Neural cell (in vitro differentiated cells): ENCODE results near the gene TMEFF2.

Experiments used
- EP300 ChIP-seq: fragments of 450-650 bp; conservative IDR thresholded peaks from 2 replicates; pipeline ENCODE4 v1.6.1; 2014; ENCODE audit warnings: antibody characterized with exemption, mild to moderate bottlenecking, moderate library complexity; ENCODE audit not compliant: poor library complexity, severe bottlenecking
- EZH2 ChIP-seq: fragments of 200-600, 300-800 bp; shearing (Covaris generic), sonication (generic); IDR thresholded peaks from 2 replicates; pipeline ENCODE4 v1.6.1; 2014; ENCODE audit warnings: antibody characterized with exemption, low read length, borderline replicate concordance, mild to moderate bottlenecking; ENCODE audit not compliant: insufficient read depth, poor library complexity, severe bottlenecking
- MXI1 ChIP-seq: fragments of 450-650 bp; conservative IDR thresholded peaks from 2 replicates; pipeline ENCODE4 v1.6.1; 2014; ENCODE audit warnings: antibody characterized with exemption, mild to moderate bottlenecking; ENCODE audit not compliant: poor library complexity, severe bottlenecking
- POLR2AphosphoS5 ChIP-seq: IDR thresholded peaks from 2 replicates; pipeline ENCODE4 v1.6.1; 2012
- RAD21 ChIP-seq: fragments of 450-650 bp; conservative IDR thresholded peaks from 2 replicates; pipeline ENCODE4 v1.6.1; 2014; ENCODE audit warnings: antibody characterized with exemption, mild to moderate bottlenecking, moderate library complexity
- SMC3 ChIP-seq: fragments of 450-650 bp; conservative IDR thresholded peaks from 2 replicates; pipeline ENCODE4 v1.6.1; 2014; ENCODE audit warnings: antibody characterized with exemption, mild to moderate bottlenecking, moderate library complexity; ENCODE audit not compliant: poor library complexity
- TF ChIP-seq, protein P1 (sequence below): fragments of 450-650 bp; IDR thresholded peaks from 2 replicates; pipeline ENCODE4 v1.5.1; 2014; ENCODE audit warnings: antibody characterized with exemption, mild to moderate bottlenecking, moderate library complexity; ENCODE audit not compliant: poor library complexity, severe bottlenecking
- TF ChIP-seq, protein P2 (sequence below): IDR thresholded peaks from 2 replicates; pipeline ENCODE4 v1.6.1; 2012; ENCODE audit warnings: borderline replicate concordance

DNA sequence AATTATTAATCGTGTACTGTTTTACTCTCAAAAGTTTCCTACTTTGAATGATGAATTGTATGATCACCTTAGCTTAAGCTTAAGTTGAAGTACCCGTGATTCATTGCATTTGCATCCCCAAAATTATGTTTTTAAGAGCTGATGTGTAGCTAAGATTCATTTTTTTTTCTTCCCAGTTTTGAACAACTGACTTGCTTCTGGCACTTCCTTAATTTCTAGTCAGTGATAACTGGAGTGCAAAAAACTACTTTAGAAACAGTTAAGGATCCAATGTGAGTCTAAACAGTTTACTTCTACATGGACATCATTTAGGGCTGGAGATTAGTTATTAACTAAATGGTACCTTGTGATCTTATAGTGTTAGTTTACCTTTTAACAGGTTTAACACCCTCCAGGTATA lies 223.9 kb downstream of the TMEFF2 start:
- no peak for TF ChIP-seq SMC3
- no peak for TF ChIP-seq POLR2AphosphoS5
- TF ChIP-seq, protein P1, sequence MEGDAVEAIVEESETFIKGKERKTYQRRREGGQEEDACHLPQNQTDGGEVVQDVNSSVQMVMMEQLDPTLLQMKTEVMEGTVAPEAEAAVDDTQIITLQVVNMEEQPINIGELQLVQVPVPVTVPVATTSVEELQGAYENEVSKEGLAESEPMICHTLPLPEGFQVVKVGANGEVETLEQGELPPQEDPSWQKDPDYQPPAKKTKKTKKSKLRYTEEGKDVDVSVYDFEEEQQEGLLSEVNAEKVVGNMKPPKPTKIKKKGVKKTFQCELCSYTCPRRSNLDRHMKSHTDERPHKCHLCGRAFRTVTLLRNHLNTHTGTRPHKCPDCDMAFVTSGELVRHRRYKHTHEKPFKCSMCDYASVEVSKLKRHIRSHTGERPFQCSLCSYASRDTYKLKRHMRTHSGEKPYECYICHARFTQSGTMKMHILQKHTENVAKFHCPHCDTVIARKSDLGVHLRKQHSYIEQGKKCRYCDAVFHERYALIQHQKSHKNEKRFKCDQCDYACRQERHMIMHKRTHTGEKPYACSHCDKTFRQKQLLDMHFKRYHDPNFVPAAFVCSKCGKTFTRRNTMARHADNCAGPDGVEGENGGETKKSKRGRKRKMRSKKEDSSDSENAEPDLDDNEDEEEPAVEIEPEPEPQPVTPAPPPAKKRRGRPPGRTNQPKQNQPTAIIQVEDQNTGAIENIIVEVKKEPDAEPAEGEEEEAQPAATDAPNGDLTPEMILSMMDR: no peak
- no peak for TF ChIP-seq MXI1
- no peak for TF ChIP-seq RAD21
- TF ChIP-seq, protein P2, sequence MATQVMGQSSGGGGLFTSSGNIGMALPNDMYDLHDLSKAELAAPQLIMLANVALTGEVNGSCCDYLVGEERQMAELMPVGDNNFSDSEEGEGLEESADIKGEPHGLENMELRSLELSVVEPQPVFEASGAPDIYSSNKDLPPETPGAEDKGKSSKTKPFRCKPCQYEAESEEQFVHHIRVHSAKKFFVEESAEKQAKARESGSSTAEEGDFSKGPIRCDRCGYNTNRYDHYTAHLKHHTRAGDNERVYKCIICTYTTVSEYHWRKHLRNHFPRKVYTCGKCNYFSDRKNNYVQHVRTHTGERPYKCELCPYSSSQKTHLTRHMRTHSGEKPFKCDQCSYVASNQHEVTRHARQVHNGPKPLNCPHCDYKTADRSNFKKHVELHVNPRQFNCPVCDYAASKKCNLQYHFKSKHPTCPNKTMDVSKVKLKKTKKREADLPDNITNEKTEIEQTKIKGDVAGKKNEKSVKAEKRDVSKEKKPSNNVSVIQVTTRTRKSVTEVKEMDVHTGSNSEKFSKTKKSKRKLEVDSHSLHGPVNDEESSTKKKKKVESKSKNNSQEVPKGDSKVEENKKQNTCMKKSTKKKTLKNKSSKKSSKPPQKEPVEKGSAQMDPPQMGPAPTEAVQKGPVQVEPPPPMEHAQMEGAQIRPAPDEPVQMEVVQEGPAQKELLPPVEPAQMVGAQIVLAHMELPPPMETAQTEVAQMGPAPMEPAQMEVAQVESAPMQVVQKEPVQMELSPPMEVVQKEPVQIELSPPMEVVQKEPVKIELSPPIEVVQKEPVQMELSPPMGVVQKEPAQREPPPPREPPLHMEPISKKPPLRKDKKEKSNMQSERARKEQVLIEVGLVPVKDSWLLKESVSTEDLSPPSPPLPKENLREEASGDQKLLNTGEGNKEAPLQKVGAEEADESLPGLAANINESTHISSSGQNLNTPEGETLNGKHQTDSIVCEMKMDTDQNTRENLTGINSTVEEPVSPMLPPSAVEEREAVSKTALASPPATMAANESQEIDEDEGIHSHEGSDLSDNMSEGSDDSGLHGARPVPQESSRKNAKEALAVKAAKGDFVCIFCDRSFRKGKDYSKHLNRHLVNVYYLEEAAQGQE: no peak
- TF ChIP-seq EZH2: no peak
- no peak for TF ChIP-seq EP300
